SKM-1 treated with dmso at 0.1 percent for 144 hours (cell line): ENCODE data around the gene KCNJ4.
"Not testable (repeated sequence)": the region's sequence is repeated elsewhere in the genome, so short reads cannot be mapped to it uniquely, and the experiment has no call there.

ENCODE experiments used
- DNase-seq: peaks from one replicate; lab custom pipeline; 2025; ENCODE audit not compliant: unreplicated experiment; lab: John Stamatoyannopoulos, UW

KCNJ4 gene

GRCh38 chr22:38471237-38471636 lies 16.2 kb upstream of the KCNJ4 start:
- no peak for DNase-seq

DNA sequence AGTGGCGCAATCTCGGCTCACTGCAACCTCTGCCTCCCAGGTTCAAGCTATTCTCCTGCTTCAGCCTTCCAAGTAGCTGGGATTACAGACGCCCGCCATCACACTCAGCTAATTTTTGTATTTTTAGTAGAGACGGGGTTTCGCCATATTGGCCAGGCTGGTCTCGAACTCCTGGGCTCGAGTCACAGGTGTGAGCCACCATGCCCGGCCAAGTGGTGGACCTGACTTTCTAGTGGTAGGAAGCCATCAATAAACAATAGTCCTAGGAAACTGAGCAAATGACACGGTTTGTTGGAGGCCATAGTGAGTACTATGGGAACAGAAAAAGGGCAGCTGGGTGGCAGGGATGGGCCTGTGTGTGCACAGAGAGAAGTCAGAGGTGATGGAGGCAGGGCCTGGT lies 15.2 kb upstream of the KCNJ4 start:
- not testable (repeated sequence) for DNase-seq

GRCh38 chr22:38469306-38469781 lies 14.3 kb upstream of the KCNJ4 start:
- no peak for DNase-seq

DNA sequence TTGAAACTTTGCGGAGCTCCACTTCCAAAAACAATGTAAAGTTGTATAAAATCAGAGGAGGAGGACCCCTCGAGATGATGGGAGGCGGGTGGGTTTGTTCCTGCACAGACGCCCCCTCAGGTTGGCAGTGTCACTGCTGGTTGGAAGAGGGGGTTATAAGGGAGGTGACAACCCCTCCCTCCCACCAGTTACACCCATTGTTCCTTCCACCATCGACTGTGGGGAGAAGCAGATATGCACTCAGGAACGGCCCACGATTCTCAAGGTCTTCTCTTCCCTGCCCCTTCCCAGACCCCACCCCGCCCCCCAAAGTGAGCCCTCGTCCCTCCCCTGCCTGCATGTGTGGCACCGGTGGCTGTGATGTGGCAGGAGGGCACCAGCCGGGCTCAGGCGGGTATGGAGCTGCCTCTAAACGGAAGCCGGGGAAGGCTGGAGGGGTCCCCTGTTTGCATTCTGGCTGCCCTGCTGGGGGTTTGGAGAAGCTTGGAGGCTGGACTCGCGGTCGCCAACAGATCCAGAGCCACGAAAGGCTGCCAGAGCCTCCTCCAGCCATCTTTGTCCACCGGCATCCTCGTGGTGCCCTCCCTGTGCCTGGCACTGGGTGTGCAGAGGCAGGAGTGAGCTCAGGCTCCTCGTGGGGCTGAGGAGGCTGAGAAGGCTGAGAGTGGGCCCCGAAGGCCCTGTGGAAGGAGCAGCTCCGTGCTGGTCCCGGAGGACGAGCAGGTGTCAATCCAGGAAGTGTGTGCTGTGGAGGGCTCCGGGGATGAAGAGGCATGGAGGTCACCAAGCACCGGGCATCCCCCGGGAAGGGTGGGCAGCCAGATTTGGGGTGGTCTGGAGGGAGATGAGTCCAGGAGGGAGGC lies 13.7 kb upstream of the KCNJ4 start:
- no peak for DNase-seq

DNA sequence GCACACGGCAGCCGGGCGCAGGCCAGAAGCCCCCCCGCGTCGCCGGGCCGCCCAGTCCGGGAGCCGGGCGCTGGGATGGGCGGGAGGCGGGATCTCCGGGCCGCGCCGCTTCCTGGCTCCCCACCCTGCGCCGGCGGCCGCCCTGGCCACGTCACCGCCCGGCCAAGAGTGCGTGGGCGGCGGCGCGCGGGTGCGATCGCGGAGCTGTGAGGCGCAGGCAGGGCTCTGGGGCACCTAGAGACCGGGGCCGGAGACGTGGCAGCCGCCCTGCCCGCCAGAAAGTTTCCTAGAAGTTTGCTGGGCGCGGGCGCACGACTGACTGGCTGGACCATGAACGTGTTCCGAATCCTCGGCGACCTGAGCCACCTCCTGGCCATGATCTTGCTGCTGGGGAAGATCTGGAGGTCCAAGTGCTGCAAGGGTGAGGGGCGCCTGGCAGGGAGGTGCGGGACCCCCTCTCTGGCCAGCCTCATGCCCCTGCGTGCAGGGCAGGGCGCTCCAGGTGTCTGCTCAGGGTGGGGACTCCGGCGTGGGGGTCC lies 13.0 kb upstream of the KCNJ4 start, which contains the start of gene KDELR3:
Gene KDELR3, plus strand, starts transcription at position 193 of the 539 bp plus-strand sequence. Its CDS starts 138 bp downstream, at position 331.
- no peak for DNase-seq

DNA sequence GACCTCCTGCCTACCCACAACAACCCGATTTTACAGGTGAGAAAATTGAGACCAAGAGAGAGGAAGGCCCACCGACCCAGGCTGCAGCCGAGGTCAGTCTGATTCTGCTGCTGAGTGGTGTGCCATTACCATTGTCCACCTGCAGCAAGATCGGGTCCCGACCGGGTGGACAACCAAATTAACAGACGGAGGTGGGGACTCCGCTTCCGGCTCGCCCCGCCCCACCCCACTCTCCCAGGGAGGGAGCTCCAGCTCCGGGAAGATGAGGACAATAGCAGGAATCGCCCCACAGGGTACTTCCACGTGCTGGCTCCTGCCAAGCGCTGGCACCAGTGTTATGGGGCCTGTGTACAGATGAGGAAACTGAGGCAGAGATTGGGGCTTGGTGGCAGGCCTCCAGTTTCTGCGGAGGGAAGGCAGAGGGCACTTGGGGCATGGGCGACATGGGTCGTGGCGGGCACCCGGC lies 12.5 kb upstream of the KCNJ4 start:
- DNase-seq: no peak

GRCh38 chr22:38465673-38466490 lies 10.9 kb upstream of the KCNJ4 start:
- no peak for DNase-seq

DNA sequence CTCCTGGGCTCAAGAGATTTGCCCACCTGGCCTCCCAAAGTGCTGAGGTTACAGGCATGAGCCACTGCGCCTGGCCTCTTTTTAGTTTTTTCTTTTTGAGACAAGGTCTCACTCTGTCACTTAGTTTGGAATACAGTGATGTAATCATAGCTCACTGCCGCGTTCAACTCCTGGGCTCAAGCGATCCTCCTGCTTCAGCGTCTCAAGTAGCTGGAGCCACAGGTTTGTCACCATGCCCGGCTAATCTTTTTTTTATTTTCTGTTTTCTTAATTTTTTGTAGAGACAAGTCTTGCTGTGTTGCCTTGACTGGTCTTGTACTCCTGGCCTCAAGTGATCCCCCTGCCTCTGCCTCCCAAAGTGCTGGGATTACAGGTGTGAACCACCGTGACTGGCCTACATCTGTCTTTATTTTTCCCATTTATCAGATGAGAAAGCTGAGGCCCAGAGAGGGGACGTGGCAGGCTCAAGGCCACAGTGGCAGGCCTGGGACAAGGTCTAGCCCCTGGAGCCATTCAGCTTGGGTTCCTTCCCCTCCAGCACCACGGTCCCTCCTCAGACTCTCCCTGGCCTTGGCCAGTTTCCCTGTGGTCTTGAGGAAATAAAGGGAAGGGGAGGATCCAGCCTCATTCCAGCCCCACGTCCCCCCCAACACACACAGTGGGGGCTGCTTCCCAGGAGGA lies 10.1 kb upstream of the KCNJ4 start:
- DNase-seq: no peak

GRCh38 chr22:38462960-38463784 lies 8.2 kb upstream of the KCNJ4 start:
- DNase-seq: no peak

DNA sequence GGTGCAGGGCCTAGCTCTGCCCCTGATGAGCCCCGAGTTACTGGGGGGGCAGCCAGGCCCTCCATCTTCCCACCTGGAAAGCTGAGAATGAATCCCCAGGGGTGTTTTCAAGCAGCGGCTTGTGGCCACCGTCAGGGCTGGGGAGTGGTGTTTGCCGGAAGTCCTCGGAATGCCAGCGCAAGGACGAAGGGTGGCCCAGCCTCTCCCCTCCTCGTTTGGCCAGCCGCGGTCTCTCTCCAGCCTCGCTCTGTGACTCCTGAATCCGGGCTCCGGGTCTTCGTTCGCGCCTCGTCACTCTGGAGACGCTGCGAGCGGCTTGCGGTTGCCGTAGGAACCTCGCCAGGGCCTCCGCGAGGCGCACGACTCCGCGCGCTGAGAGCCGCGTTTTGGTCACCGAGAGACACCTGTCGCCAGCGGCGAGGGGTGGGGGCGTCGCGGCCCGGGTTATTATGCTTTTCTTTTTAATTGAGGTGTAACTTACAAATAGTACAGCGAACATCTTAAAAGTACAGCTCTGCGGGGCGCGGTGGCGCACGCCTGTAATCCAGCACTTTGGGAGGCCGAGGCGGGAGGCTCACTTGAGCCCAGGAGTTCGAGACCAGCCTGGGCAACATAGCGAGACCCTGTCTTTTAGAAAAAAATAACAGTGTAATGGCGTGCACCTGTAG lies 6.5 kb upstream of the KCNJ4 start:
- no peak for DNase-seq

DNA sequence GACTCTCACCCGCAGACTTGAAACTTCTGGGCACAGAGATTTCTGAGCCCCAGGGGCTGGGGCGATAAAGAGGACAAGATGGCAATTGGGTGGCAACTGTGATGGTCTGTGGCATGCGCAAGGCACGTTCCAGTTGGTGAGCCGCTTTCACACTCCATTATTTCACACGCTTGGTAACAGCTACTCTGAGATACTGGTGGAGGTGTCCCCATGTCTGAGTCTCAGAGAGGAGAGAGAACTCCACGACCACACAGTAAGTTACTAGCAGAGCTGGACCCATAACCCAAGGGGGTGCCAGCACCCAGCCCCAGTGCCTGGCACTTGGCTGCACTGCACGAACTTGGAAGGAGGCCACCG lies 6.0 kb upstream of the KCNJ4 start:
- no peak for DNase-seq

DNA sequence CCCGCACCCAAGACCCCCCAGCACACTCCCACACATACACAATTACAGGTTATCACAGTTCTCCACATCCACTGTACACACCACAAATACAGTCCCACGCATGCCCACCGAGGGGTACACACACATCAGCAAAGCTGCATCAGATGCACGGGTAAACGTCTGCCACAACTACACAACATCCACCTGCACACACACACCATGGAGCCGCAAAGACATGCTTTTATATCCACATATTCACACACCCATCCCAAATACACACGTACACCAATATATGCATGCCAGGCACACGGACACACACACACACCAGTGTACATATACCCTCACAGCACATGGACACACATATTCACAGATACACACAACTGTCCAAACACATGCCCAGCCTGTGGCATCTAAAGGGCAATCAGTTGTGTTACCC lies 5.4 kb upstream of the KCNJ4 start:
- DNase-seq: no peak

DNA sequence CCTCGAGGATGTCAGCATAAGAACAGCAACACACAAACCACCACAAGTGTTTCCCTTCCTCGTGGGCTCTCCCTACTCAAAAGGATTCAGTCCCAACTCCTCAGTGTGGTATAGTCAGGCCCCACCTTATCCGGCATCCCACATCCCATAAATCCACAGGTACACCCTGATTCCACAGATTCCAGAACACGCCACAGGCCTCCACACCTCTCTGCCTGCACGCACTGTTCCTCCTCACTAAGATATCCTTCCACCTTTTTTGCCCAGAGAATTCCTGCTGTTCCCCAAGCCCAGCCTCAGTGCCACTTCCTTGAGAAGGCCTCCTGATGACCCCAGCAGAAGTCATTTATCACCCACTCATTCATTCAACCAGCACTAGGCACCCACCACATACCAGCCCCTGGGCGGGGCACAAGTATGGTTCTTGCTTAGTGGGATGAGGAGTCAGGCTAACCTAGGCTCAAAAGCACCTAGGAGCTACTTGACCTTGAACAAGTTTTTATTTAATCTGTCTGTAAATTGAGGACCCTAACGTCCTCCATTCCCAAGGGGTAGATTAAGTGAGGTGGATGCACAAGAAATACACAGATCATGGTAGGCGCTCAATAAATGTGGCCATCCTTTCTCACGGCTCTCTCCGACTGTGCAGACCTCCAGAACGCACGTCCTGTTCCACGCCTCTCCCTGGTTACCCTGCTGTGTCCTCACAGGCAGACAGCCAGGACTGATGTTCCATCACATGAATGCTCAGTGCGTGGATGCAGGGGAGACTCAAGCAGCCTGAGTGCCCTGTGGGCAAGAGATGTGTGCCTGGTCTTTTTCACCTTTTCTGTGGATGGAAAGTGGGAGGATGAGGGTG lies 2.1 kb upstream of the KCNJ4 start:
- DNase-seq: no peak

DNA sequence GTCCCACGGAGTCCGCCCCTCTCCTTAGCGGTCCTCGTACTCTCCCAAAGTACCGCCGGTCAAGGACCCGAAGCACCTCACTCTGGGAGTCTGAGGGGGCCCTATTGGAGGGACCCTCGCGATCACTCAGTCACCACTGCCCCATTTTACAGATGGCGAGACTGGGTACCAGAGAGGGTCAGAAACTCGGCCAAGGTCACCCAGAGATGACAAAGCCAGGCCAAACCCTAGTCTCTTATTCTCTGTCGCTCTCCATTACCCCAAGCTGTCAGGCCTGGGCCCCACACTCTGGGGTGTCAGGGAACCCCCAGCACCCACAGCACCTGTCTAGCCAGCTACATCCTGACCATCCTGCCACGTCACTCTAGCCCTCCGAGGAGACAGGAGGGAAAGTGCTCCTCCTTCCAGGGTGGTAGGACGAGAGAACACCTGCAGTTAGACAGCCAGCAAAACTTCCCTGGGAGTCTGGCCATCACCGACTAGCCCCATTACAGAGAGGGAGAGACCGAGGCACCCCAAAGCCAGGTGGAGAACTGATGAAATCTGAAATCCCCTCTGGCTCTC lies 1.4 kb upstream of the KCNJ4 start:
- no peak for DNase-seq

DNA sequence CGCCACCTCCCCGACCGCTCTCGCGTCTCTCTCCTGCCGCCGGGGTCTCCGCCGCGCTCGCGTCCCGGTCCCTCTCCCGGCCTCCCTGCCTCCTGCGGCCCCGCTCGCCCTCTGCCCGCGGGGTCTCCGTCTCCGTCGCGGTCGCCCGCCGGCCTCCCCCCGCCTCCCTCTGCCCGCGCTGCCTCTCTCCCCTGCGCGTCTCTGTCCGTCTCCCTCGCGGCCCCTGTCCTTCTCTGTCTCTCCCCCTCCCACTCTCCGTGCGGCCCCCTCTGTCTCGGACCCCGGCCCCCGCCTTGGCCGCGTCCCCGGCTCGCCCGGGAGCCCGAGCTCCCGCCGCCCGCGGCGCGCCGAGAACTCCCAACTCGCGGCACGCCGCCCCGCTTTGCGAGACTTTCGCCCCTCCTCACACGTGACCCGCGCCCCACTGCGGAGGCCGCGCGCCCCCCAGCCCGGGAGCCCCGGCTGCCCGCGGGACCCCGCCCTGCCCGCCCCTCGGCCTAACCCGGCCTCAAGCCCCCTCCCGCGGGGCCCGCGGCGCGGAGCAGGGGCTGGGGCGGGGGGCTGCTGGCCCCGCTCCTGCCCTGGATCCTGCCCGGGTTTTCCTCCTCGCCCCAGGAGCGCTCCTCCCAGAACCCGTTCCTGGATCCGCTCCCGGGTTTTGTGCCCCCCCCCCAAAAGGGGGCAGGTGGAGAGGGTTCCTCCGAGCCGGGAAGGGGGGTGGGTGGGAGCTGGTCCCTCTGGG lies 702 bp upstream of the KCNJ4 start:
- DNase-seq: no peak

GRCh38 chr22:38454353-38455075 lies 485 bp downstream of the KCNJ4 start:
- DNase-seq: no peak

GRCh38 chr22:38453996-38454352 lies 1.0 kb downstream of the KCNJ4 start:
- no peak for DNase-seq
